HG03064 (cell line): Measurements from ENCODE around the gene C9.

Experiments used
- ATAC-seq: cut with Tn5 transposase; IDR thresholded peaks from one replicate; pipeline ENCODE4 v1.9.1; 2021; ENCODE audit warnings: low read depth; ENCODE audit not compliant: unreplicated experiment

Gene C9

DNA sequence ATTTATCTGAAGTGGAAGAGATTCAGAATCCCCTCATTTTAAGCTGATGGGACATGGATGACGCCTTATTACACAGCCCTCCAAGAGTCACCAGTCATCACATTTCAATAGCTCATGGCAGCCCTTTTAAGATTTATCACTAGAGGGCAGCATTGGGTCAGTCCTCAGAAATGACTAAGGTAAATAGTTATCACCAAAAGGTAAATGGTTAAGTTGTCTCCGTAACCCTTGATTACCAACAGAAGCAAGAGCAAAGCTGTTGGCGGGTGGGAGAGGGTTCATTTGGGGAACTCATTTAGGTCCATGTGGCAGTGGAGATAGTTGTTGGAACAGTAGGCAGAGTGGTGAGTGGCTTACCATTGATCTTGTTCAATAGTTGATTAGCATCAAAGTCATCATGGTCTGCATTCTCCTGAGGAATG, 12.0 kb upstream of the C9 start:
- ATAC-seq, result peak; percentile 79

DNA sequence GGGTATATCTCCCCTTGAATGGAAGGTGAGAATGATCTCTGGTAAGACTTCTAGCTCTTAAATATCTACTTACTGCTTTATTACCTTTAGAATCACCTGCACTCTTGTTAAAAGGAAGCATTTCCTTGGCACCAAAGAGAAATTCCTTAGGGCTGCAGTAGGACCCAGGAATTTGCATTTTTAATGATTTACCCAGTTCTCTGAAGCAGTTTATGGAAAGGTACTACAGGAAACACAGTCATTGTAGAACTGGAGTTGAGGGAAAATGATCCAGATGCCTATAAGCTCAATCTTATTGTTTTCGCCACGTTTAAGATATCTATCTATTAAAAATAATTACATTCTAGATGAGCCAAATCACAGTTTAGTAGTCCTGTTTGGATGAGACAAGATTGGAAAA, 9.5 kb upstream of the C9 start:
- no peak for ATAC-seq

- no peak for ATAC-seq
These were observed 7.0 kb upstream of the C9 start for GRCh38 chr5:39371367-39371635.

GRCh38 chr5:39370555-39371366, 6.5 kb upstream of the C9 start:
- ATAC-seq, result no peak

DNA sequence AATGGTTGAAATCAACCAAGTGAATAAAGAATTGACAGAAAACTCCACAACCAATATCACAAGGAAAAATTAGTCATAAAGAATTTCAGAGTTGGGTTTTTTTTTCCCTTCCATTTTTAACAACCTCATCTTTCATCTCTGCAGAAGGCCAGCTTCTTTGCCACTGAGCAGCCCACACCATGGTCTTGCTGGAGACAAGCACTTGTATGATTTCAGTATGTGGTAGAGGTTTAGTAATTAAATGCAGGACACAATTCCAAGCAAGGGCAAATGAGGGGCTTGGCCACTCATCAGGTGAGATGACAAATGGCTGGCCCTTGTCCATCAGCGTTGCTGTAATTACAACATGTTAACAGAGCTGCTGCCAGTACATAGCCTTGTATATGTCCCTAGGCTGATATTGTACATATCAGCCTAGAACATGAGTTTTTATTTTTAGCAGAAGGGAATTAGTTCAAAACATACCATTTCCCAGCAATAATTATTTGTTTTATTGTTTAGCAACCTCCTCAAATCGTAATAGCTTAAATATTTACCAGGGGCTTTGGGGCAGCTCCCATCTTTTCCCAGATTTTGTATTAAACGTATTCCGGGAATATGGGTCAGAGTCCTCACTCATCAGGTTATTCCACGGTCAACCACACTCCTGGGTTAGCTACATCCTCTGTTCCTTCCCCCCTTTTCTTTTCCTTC, 5.0 kb upstream of the C9 start:
- ATAC-seq, result no peak

DNA sequence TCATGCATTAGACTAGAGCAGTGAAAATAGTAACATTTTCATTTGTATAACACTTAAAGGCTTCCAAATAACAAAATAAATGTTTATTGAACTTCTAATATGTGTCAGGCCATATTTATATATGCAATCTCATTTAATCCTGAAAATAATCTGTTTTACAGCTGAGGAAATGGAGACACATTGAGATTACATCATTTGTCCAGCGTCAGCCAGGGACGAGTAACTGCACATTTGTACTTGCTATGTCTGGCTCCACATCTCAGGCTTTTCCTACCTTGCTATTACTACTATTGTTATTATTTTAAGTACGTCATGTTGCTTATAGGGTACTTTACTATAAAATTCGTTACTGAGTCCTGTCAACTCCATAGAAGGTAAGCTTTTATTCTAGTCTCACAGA, 3.8 kb upstream of the C9 start:
- no peak for ATAC-seq

DNA sequence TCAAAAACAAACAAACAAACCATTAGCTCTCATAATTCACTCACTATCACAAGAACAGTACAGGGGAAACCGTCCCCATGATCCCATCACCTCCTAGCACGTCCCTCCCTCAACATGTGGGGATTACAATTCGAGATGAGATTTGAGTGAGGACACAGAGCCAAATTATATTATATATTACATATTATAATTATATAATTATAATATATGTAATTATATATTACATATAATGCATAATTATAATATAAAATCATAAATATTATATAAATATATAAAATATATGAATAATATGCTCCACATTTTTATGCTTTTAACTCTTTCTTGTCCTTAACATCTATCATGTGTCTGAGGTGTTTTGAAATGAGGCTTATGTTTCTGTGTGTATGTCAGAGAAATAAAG, 3.4 kb upstream of the C9 start:
- ATAC-seq, result no peak

DNA sequence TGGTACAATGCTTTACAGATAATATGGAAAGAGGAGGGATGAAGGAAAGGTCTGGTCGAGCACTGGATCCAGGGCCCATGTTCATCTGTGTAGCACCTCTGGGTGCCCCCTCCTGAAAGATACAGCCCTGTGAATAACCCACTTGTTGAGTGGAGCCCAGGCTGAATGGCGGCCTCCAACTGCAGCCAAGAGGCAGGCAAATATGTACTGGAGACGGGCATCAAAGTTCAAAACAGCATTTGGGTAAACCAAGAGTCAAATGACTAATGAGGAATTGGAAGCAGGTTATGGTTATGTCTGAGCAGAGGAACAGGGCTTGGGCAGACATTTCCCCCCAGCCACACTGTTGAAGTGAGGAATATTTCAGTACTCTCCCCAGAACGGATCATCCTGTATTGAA, 1.1 kb downstream of the C9 start:
- no peak for ATAC-seq

- ATAC-seq, result no peak
These were observed 1.6 kb downstream of the C9 start for GRCh38 chr5:39362646-39363045.

DNA sequence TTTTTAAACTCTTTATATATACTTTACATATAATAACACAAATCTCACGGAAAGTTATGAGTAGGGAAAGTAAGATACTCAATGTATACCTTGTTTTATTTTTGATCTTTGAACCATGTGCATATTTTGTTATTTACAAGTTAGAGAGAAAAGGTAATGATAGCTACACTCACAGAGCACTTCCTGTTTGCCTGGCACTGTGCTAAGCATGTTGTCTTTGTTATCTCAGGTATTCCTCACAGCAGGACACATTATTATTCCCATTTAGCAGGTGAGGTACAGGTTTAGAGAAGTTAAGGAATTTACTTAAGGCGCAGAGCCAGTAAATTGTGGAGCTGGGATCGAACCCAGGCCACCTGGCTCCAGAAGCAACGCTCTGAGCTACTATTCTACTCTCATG, 3.0 kb downstream of the C9 start:
- no peak for ATAC-seq

- no peak for ATAC-seq
These were observed 3.7 kb downstream of the C9 start for GRCh38 chr5:39360471-39361111.

DNA sequence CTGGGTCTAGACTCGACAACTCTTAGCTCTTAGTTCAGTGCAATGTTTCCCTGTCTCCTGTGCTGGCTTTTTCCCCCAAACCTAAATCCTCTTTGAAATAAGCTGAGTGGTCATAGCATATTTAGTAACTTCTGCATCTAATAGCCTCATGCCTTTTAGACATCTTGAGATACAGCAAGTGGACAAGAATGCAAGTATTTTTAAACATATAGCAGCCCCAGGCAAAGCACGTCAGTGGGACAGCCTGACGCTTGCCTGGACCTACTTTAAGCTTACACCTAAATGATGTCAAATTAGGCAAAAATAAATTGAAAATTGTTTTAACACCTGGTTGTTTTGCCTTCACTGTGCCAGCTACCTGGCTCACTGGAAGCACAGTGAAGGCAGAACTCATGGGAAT, 8.0 kb downstream of the C9 start:
- no peak for ATAC-seq

GRCh38 chr5:39355324-39355723, 9.0 kb downstream of the C9 start:
- no peak for ATAC-seq

GRCh38 chr5:39353717-39354399, 10.4 kb downstream of the C9 start:
- no peak for ATAC-seq

DNA sequence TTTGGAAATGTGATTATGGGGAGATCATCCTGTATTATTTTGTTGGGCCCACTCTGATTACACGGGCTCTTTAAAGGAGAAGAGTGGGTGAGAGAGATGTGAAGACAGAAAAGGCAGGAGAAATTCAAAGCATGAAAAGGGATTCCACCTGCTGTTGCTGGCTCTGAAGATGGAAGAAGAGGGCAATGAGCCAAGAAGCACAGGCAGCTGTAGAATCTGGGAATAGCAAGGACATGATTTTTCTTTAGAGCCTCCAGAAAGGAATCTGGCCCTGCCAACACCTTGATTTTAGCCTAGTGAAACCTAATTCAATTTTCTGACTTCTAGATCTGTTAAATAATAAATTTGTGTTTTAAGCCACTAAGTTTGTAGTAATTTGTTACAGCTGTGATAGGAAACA, 11.3 kb downstream of the C9 start:
- no peak for ATAC-seq

DNA sequence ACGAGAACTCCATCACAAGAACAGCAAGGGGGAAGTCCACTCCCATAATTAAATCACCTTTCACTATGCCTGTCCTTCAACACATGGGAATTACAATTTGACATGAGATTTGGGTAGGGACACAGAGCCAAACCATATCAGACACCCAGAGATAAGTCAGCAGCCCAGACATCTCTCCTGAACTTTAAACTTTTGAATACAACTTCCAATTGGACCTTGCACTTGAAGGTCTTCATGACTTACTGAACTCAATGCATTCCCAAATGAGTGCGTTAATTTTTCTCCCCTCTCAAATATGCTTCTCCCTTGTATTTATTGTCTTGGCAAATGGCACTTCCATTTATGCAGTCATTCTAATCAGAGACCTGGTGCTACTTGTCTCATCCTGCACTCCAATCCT, 12.1 kb downstream of the C9 start:
- ATAC-seq, result no peak

- ATAC-seq, result no peak
These were observed 14.8 kb downstream of the C9 start for GRCh38 chr5:39349484-39349883.

GRCh38 chr5:39342460-39342859, 21.8 kb downstream of the C9 start:
- no peak for ATAC-seq

DNA sequence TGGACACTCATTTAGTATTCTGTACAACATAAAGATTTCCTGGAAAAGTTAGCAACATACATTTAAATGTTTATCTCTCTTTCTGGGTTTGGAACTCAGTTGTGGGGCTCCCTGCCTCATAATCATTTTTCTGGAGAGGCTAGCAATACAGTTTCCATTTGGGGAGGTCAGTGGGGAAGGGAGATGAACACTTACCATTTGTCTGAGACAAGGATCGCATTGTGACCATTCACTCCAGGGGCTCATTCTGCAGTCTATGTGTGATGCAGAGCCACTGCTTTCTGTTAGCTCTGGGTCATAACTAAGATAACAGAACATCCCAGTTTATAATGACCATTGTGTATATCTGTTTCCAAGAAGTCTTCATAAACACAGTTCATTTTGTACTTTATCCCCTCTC, 22.4 kb downstream of the C9 start:
- no peak for ATAC-seq

DNA sequence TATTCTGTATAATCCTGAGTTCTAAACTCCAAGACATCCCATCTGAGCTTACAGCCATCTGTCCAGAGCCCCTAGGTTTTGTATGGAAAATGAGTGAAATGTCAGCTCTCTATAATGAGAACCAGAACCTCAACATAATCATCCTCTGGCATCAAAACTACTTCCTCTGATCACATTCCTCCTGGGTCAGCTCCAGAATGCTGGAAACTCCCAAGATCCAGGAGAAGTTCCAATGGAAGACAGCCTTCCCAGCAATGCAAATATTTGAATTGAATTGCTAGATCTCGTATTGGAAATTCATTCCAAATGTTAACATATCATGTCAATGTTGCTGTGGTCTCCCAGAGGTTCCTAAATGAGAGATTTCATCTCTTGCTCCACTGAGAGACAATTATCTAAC, 23.8 kb downstream of the C9 start:
- no peak for ATAC-seq

DNA sequence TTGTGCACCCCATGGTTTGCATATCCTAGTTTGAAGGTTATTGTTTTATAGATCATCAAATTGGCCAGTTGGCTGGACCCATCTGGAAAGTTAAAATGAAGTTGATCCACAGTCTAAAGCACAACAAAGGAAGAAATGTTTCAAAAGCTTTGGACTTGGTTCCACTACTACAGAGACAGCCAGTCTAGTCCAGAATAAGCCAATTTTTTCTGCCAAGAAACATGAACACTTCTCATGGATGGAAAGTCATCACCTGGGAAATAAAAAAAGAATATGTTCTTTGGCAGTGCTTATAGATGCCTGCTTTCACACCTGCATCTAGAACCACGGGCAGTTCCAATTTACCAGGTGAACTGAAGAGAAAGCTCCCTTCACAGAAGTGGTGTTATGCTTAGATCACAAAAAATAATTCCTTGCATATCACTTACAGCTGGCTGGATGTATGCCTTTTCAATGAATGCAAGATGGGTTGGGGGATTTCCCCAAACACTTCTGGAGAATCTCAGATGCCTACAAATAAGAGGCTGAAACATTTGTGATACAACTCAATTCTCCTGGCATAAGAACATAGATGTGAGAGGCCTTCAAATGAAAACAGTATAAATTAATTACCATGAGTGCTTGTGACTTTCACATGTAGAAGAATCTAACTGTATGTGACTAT, 26.9 kb downstream of the C9 start:
- no peak for ATAC-seq
